Measurements from ENCODE around the gene RCSD1.

The RCSD1 gene

GRCh38 chr1:167706931-167707877 lies 77.2 kb downstream of the RCSD1 start:
- TF ChIP-seq, protein P1, sequence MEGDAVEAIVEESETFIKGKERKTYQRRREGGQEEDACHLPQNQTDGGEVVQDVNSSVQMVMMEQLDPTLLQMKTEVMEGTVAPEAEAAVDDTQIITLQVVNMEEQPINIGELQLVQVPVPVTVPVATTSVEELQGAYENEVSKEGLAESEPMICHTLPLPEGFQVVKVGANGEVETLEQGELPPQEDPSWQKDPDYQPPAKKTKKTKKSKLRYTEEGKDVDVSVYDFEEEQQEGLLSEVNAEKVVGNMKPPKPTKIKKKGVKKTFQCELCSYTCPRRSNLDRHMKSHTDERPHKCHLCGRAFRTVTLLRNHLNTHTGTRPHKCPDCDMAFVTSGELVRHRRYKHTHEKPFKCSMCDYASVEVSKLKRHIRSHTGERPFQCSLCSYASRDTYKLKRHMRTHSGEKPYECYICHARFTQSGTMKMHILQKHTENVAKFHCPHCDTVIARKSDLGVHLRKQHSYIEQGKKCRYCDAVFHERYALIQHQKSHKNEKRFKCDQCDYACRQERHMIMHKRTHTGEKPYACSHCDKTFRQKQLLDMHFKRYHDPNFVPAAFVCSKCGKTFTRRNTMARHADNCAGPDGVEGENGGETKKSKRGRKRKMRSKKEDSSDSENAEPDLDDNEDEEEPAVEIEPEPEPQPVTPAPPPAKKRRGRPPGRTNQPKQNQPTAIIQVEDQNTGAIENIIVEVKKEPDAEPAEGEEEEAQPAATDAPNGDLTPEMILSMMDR (conservative IDR thresholded peaks at IDR 0.05; ENCODE audit: low read depth): no peak
- DNase-seq (ENCODE audit: low spot score): no peak
- ChIA-PET POLR2A (ENCODE audit: low non-redundant PET) (no interaction called here), CTCF (interaction anchor here (0.6 to 1.0 kb wide), 2 partner anchors 27 to 107 kb away, joined by 3 read pairs; no protein-coding TSS in a partner anchor)
- no peak overlapping the region for H3K27ac ChIP-seq

DNA sequence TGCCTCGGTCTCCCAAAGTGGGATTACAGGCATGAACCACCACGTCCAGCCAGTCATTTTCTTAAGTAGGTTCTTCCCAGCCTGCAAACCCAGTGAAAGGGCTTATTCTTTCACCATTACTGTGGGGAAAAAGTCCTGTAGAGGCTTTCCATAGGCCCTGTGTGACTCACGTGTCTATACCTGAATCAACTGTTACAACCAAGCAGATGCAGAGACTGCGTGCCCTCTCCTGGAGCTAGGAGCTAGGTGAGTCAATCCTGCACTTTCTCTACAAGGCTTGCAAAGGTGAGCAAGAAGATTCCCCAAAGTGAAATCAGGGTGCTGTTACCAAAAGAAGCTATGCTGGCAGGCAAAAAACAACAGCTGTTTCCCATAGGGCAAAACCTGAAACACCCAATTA lies 77.9 kb downstream of the RCSD1 start:
- no peak overlapping the region for H3K27ac ChIP-seq
- POLR2A ChIA-PET (ENCODE audit: low non-redundant PET): no interaction called here
- DNase-seq (ENCODE audit: low spot score): peak; percentile 48
- TF ChIP-seq, protein P1 (conservative IDR thresholded peaks at IDR 0.05; ENCODE audit: low read depth): no peak
- CTCF ChIA-PET: interaction anchor here (0.6 to 1.0 kb wide), 2 partner anchors 27 to 108 kb away, joined by 3 read pairs; no protein-coding TSS in a partner anchor

- ChIA-PET CTCF (interaction anchor here (0.6 kb wide), 1 partner anchor 58 kb away, joined by 4 read pairs; no protein-coding TSS in a partner anchor), POLR2A (ENCODE audit: low non-redundant PET) (no interaction called here)
- DNase-seq (ENCODE audit: low spot score): no peak
- TF ChIP-seq, protein P1 (conservative IDR thresholded peaks at IDR 0.05; ENCODE audit: low read depth): no peak
- H3K27ac ChIP-seq: no peak overlapping the region
Observed at GRCh38 chr1:167708940-167709389, 78.9 kb downstream of the RCSD1 start.

DNA sequence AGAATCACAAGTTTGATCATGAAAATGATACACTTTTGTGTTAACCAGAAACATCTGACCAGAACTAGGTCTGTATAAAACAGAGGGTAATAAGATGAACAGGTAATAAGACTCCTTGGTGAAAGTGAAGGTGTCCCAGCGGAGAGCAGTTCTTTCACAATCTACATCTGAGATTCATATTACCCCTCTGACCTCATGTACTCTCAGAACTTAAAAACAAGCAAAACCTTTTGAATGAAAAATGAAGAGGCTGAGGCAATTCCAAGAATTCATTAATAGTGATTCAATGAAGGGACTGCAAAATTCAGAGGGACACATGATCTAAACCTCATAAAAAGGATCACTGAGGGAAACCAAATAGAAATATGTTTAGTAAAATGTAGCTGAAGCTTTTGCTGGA lies 80.8 kb downstream of the RCSD1 start:
- H3K27ac ChIP-seq: no peak overlapping the region
- TF ChIP-seq, protein P1 (conservative IDR thresholded peaks at IDR 0.05; ENCODE audit: low read depth): no peak
- DNase-seq (ENCODE audit: low spot score): no peak
- ChIA-PET POLR2A (ENCODE audit: low non-redundant PET) (no interaction called here), CTCF (no interaction called here)

DNA sequence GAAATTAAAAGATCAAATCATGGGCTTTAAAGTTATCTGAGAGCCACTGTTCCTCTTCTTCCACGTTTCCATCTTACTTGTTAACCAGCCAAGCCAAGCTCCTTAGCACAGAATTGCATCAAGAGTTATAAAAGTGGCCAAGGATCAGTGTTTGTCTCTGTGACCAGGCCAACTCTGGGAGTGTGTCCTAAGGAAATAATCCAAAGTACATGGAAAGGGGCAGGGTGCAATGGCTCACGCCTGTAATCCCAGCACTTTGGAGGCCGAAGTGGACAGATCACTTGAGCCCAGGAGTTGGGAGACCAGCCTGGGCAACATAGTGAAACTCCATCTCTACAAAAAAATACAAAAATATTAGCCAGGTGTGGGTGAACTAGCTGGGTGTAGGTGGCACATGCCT lies 81.8 kb downstream of the RCSD1 start:
- ChIA-PET CTCF (no interaction called here), POLR2A (ENCODE audit: low non-redundant PET) (no interaction called here)
- H3K27ac ChIP-seq: no peak overlapping the region
- TF ChIP-seq, protein P1 (conservative IDR thresholded peaks at IDR 0.05; ENCODE audit: low read depth): no peak
- DNase-seq (ENCODE audit: low spot score): no peak

DNA sequence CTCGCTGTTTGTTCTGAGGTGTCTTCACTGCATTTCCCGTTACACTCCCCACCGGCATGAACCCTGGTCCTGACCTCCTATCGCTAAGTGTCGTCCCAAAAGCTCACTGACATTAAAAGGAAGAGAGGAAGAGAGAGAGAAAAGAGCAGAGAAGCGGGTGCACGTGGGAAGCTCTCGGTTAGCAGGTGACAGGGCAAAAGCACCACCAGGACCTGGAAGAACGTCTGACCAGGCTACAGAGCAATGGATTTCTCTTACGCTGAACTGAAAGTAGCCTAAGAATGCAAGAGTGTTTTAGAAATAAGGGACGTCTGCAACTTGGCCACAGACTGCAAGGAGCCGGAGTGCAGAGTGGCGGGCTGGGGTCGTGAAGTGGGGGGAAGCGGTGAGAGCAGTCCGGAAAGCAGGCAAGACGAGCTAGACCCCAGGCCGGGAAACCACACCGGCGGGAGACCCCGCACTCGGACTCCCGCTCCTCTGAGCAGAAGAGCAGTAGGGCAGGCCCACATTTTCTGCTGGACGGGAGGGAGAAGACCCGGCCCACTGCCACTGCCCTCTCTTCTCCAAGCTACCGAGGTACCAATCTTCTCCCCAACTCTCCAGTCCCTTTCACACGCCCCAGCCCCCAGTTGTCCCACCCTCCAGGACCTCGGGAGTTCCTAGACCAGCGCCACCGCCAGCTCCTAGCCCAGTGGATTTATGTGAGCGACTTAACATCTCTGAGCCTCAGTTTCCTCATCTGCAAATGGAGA lies 83.5 kb downstream of the RCSD1 start:
- DNase-seq (ENCODE audit: low spot score): no peak
- H3K27ac ChIP-seq: peak overlapping the region; percentile 91
- TF ChIP-seq, protein P1 (conservative IDR thresholded peaks at IDR 0.05; ENCODE audit: low read depth): no peak
- POLR2A ChIA-PET (ENCODE audit: low non-redundant PET): interaction anchor here (0.6 to 0.7 kb wide), 4 partner anchors 39 to 474 kb away, joined by 3 to 6 read pairs (median 4); no protein-coding TSS in a partner anchor
- CTCF ChIA-PET: interaction anchor here (1.2 kb wide), 1 partner anchor 25 kb away, joined by 4 read pairs; no protein-coding TSS in a partner anchor
